HL-60 (cell line): ENCODE measurements around the gene MAN2B2.

Source experiments
- CTCF ChIP-seq: IDR thresholded peaks from one replicate; pipeline ENCODE4 v1.5.1; 2011; ENCODE audit warnings: low read length, control low read depth, inconsistent platforms; ENCODE audit not compliant: insufficient read depth
- REST ChIP-seq: IDR thresholded peaks from 2 replicates; pipeline ENCODE4 v1.6.1; 2012; ENCODE audit warnings: low read depth; ENCODE audit not compliant: insufficient replicate concordance

GRCh38 chr4:6571608-6572007 is 3.4 kb upstream of the MAN2B2 start:
- no peak for TF ChIP-seq CTCF
- no peak for TF ChIP-seq REST
